Upper lobe of right lung (tissue), 1 donor: Measurements from ENCODE around the gene HIF1AN. TPM values are rescaled to one million over a fixed set of nuclear protein-coding genes. Genes with fewer than 3 reads are reported as not detected.

Source experiments
- ATAC-seq: fragments of 200-7000 bp; cut with Tn5 transposase; one replicate; pipeline ENCODE4 v1.9.1; 2020; ENCODE audit warnings: mild to moderate bottlenecking, moderate library complexity
- DNase-seq: peaks from one replicate; pipeline ENCODE4 v3.0.0-alpha.2; 2020
- H3K27ac ChIP-seq: fragments of 200-600 bp; one replicate; pipeline ENCODE4 v1.8.0; 2022
- H3K27me3 ChIP-seq: fragments of 200-600 bp; one replicate; pipeline ENCODE4 v1.8.0; 2022; ENCODE audit warnings: mild to moderate bottlenecking
- H3K36me3 ChIP-seq: fragments of 200-600 bp; one replicate; pipeline ENCODE4 v1.8.0; 2022
- H3K4me1 ChIP-seq: fragments of 200-600 bp; one replicate; pipeline ENCODE4 v1.8.0; 2022
- H3K4me3 ChIP-seq: fragments of 200-600 bp; one replicate; pipeline ENCODE4 v1.8.0; 2022; ENCODE audit warnings: mild to moderate bottlenecking
- H3K9me3 ChIP-seq: fragments of 200-600 bp; one replicate; pipeline ENCODE4 v1.8.0; 2022
- intact Hi-C: fragments of 100-400 bp; cut with DNase I; formaldehyde crosslinking; loops from one replicate; pipeline ENCODE4 v1.11.0; 2022
- total RNA-seq: library from RNA; stranded (reverse); fragmentation: NEBNext Ultra II Directional; extraction: Animal tissue kit (Norgen Biotek cat#: 25700); gene quantifications from one replicate; pipeline ENCODE4 v1.2.1, GENCODE V29; 2021
- TF ChIP-seq, protein P1 (sequence below): fragments of 200-600 bp; IDR thresholded peaks from one replicate; pipeline ENCODE4 v1.8.0; 2022; ENCODE audit warnings: antibody characterized with exemption
- donor health status: DM: no; HTN: yes; CAD: no; lungs with severe emphysema.

Gene HIF1AN
- total RNA-seq, 1 donor from 2014 or later: 36.8 TPM

GRCh38 chr10:100506596-100507356 lies 29.0 kb upstream of the HIF1AN start:
- no peak overlapping the region for H3K27ac ChIP-seq
- no peak overlapping the region for H3K4me3 ChIP-seq
- H3K27me3 ChIP-seq: no peaks in the 10 kb centered on the region
- no peaks in the 10 kb centered on the region for H3K9me3 ChIP-seq
- no peak for ATAC-seq
- DNase-seq: no peak
- intact Hi-C loops: no loop called here
- TF ChIP-seq, protein P1, sequence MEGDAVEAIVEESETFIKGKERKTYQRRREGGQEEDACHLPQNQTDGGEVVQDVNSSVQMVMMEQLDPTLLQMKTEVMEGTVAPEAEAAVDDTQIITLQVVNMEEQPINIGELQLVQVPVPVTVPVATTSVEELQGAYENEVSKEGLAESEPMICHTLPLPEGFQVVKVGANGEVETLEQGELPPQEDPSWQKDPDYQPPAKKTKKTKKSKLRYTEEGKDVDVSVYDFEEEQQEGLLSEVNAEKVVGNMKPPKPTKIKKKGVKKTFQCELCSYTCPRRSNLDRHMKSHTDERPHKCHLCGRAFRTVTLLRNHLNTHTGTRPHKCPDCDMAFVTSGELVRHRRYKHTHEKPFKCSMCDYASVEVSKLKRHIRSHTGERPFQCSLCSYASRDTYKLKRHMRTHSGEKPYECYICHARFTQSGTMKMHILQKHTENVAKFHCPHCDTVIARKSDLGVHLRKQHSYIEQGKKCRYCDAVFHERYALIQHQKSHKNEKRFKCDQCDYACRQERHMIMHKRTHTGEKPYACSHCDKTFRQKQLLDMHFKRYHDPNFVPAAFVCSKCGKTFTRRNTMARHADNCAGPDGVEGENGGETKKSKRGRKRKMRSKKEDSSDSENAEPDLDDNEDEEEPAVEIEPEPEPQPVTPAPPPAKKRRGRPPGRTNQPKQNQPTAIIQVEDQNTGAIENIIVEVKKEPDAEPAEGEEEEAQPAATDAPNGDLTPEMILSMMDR: no peak
- H3K36me3 ChIP-seq: peaks cover 37% of the 10 kb centered on the region
- H3K4me1 ChIP-seq: no peaks in the 10 kb centered on the region

GRCh38 chr10:100507357-100507732 lies 28.4 kb upstream of the HIF1AN start:
- TF ChIP-seq, protein P1: no peak
- Histone ChIP-seq H3K27me3 (no peaks in the 10 kb centered on the region), H3K9me3 (no peaks in the 10 kb centered on the region), H3K36me3 (peaks cover 31% of the 10 kb centered on the region), H3K4me1 (no peaks in the 10 kb centered on the region), H3K4me3 (no peak overlapping the region), H3K27ac (no peak overlapping the region)
- no peak for ATAC-seq
- intact Hi-C loops: no loop called here
- no peak for DNase-seq

DNA sequence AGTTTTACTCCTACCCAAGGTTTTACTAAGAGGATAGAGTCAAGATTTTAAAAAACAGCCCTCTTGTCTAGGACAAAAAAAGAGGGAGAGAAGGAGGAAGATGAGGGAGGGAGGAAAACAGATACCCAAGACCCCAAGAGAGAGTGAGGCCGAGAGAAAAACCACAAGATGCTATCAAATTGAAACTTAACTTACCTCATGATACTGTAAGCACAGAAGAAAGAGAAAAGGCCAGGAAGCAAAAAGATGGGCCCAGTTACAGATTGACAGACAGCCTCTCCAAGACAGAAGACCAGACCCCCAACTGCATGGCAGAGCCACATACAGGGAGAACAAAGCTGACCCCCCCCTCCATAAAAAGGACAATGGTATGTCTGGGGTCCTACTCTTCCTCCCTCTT lies 27.5 kb upstream of the HIF1AN start:
- peaks cover 31% of the 10 kb centered on the region for H3K36me3 ChIP-seq
- no peaks in the 10 kb centered on the region for H3K4me1 ChIP-seq
- H3K27ac ChIP-seq: no peak overlapping the region
- TF ChIP-seq, protein P1: no peak
- ATAC-seq (no peak), DNase-seq (no peak)
- intact Hi-C loops: no loop called here
- no peaks in the 10 kb centered on the region for H3K9me3 ChIP-seq
- no peaks in the 10 kb centered on the region for H3K27me3 ChIP-seq
- H3K4me3 ChIP-seq: no peak overlapping the region

DNA sequence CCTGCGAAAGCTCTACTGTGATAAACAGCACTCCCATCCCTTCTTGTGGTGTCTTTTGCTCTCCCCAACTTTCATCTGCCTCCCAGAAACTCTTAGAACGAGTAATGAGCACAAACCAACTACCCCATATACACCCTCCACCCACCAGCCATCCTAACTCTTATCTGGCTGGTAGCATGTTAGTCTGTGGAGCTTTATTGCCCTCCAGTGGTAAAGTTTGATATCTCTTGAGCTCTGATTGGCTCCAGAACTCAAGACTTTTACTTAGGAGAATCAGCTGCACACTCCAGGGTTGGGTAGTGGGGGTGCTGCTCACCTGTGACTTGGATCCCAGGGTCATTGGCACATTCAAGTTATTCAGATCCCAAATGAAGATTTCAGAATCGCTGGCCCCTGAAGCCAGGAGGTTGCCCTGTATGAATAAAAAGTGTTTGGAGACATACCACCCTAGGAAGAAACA lies 27.0 kb upstream of the HIF1AN start:
- H3K4me3 ChIP-seq: no peak overlapping the region
- H3K27me3 ChIP-seq: no peaks in the 10 kb centered on the region
- DNase-seq: no peak
- H3K4me1 ChIP-seq: no peaks in the 10 kb centered on the region
- intact Hi-C loops: no loop called here
- TF ChIP-seq, protein P1: peak; percentile 37
- ATAC-seq: peak; percentile 62
- no peak overlapping the region for H3K27ac ChIP-seq
- no peaks in the 10 kb centered on the region for H3K9me3 ChIP-seq
- H3K36me3 ChIP-seq: peaks cover 31% of the 10 kb centered on the region

GRCh38 chr10:100509241-100509840 lies 26.4 kb upstream of the HIF1AN start:
- Histone ChIP-seq H3K4me3 (no peak overlapping the region), H3K36me3 (peaks cover 25% of the 10 kb centered on the region), H3K27me3 (no peaks in the 10 kb centered on the region), H3K9me3 (no peaks in the 10 kb centered on the region), H3K4me1 (no peaks in the 10 kb centered on the region), H3K27ac (no peak overlapping the region)
- intact Hi-C loops: no loop called here
- TF ChIP-seq, protein P1: no peak
- DNase-seq (no peak), ATAC-seq (no peak)
